Activated CD8-positive, alpha-beta T cell treated with anti-CD3 and anti-CD28 coated beads for 36 hours (primary cell): ENCODE data around the gene DUXA. TPM values are rescaled to one million over a fixed set of nuclear protein-coding genes. Genes with fewer than 3 reads are reported as not detected.

Experiments
- ATAC-seq: fragments of 200-7000 bp; cut with Tn5 transposase; one replicate; pipeline ENCODE4 v1.10.0; 2021; ENCODE audit warnings: mild to moderate bottlenecking, moderate library complexity
- CTCF ChIA-PET: fragments of 350-600 bp; sonication (Branson Sonifier 250); formaldehyde crosslinking; loops from one replicate; lab custom pipeline; 2021; ENCODE audit warnings: antibody characterized with exemption; lab: Charles Lee
- POLR2A ChIA-PET: fragments of 350-600 bp; sonication (Branson Sonifier 250); formaldehyde crosslinking; loops from one replicate; lab custom pipeline; 2021; ENCODE audit warnings: antibody characterized with exemption; lab: Charles Lee
- DNase-seq: peaks from one replicate; pipeline ENCODE4 v3.0.0-alpha.2; 2020
- H3K27ac Mint-ChIP-seq: one replicate; pipeline ENCODE4 v1.8.0; 2021; ENCODE audit warnings: mild to moderate bottlenecking, mixed read lengths
- H3K27me3 Mint-ChIP-seq: one replicate; pipeline ENCODE4 v1.8.0; 2021; ENCODE audit warnings: mixed read lengths
- H3K36me3 Mint-ChIP-seq: one replicate; pipeline ENCODE4 v1.8.0; 2021; ENCODE audit warnings: low read depth, mixed read lengths
- H3K4me1 Mint-ChIP-seq: one replicate; pipeline ENCODE4 v1.8.0; 2021; ENCODE audit warnings: low read depth, mixed read lengths
- H3K4me3 Mint-ChIP-seq: one replicate; pipeline ENCODE4 v1.8.0; 2021; ENCODE audit warnings: mild to moderate bottlenecking, moderate library complexity, mixed read lengths
- H3K9me3 Mint-ChIP-seq: one replicate; pipeline ENCODE4 v1.8.0; 2021; ENCODE audit warnings: mixed read lengths
- CTCF ChIP-seq: fragments of 200-600 bp; IDR thresholded peaks from one replicate; pipeline ENCODE4 v1.8.0; 2022; ENCODE audit warnings: antibody characterized with exemption, mild to moderate bottlenecking
- intact Hi-C: fragments of 100-400 bp; cut with micrococcal nuclease; formaldehyde crosslinking; loops from one replicate; pipeline ENCODE4 v1.10.0; 2022
- total RNA-seq, 2 experiments: library from RNA; stranded (reverse); gene quantifications; one replicate each; pipeline ENCODE4 v1.2.3, GENCODE V29; 2021

DUXA gene
- total RNA-seq, 2 experiments from 2014 or later, result not detected

GRCh38 chr19:57171551-57172081 is 4.3 kb upstream of the DUXA start:
- intact Hi-C loops, result no loop called here
- ChIA-PET CTCF (no interaction called here), POLR2A (interaction anchor here (0.5 to 1.3 kb wide), 3 partner anchors 104 to 975 kb away, joined by 3 to 4 read pairs (median 3); no protein-coding TSS in a partner anchor)
- no peaks in the 10 kb centered on the region for H3K27me3 Mint-ChIP-seq
- peaks cover 13% of the 10 kb centered on the region for H3K4me1 Mint-ChIP-seq
- H3K36me3 Mint-ChIP-seq, result peaks cover 33% of the 10 kb centered on the region
- peak overlapping the region; percentile 72 for H3K27ac Mint-ChIP-seq
- DNase-seq (peak; percentile 48), ATAC-seq (peak; percentile 74)
- TF ChIP-seq CTCF, result no peak
- H3K4me3 Mint-ChIP-seq, result peak overlapping the region; percentile 68
- peaks cover 24% of the 10 kb centered on the region for H3K9me3 Mint-ChIP-seq

DNA sequence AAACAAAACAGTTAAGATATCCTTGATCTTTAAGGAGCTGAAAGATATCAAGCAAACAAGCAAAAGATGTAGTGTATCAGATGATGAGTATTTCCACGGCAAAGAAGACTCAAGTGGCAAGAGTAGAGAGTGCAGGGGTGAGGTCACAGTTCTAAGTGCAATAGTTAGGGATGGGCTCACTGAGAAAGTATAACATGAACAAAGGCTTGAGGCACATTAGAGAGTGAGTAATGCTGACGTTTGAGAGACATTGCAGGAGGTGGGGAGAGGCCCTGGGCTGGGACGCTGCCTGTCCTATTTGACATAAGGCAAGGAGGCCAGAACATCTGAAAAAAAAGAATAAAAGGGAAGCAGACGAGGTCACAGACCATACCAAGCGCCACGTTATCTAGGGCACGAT is 1.4 kb downstream of the DUXA start:
- H3K4me1 Mint-ChIP-seq, result no peaks in the 10 kb centered on the region
- ATAC-seq (no peak), DNase-seq (no peak)
- H3K27ac Mint-ChIP-seq, result no peak overlapping the region
- no peak for TF ChIP-seq CTCF
- ChIA-PET POLR2A (no interaction called here), CTCF (no interaction called here)
- no peak overlapping the region for H3K4me3 Mint-ChIP-seq
- H3K9me3 Mint-ChIP-seq, result peaks cover 6% of the 10 kb centered on the region
- H3K27me3 Mint-ChIP-seq, result no peaks in the 10 kb centered on the region
- H3K36me3 Mint-ChIP-seq, result no peaks in the 10 kb centered on the region
- intact Hi-C loops, result no loop called here

DNA sequence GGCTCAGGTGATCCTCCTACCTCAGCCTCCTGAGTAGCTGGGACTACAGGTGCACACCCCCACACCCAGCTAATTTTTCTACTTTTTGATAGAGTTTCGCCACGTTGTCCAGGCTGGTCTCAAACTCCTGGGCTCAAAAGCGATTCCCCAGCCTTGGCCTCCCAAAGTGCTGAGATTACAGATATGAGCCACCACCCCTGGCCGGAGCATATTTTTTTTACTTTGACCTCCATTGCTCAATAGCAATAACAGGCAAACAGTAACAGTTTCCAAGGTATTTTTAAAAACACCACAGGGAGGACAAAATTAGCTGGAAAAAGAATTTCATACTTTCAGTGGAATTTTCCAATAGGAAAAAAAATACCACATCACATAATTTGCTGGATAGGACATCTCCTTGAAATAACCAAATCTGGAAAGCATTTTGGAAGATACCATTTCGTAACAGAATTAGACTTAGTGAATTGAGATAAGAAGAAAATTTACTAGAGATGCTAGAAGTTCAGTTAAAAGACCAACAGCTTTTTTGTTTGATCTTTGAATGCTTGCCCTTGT is 5.2 kb downstream of the DUXA start:
- Mint-ChIP-seq H3K4me3 (no peak overlapping the region), H3K9me3 (peaks cover 4% of the 10 kb centered on the region), H3K27ac (no peak overlapping the region), H3K36me3 (no peaks in the 10 kb centered on the region), H3K27me3 (no peaks in the 10 kb centered on the region), H3K4me1 (no peaks in the 10 kb centered on the region)
- DNase-seq, result no peak
- no peak for TF ChIP-seq CTCF
- CTCF ChIA-PET, result interaction anchor here (0.5 to 0.6 kb wide), 2 partner anchors 167 to 1096 kb away, joined by 3 to 4 read pairs; no protein-coding TSS in a partner anchor
- intact Hi-C loops, result no loop called here
- POLR2A ChIA-PET, result interaction anchor here (0.6 kb wide), 1 partner anchor 16 kb away, joined by 3 read pairs; no protein-coding TSS in a partner anchor
- no peak for ATAC-seq

GRCh38 chr19:57152921-57153320 is 14.4 kb downstream of the DUXA start:
- intact Hi-C loops, result no loop called here
- Mint-ChIP-seq H3K27me3 (peaks cover 1% of the 10 kb centered on the region), H3K4me3 (no peak overlapping the region), H3K9me3 (peaks cover 16% of the 10 kb centered on the region), H3K36me3 (peaks cover 2% of the 10 kb centered on the region), H3K27ac (no peak overlapping the region), H3K4me1 (no peaks in the 10 kb centered on the region)
- DNase-seq (no peak), ATAC-seq (no peak)
- POLR2A ChIA-PET, result no interaction called here
- CTCF ChIA-PET, result no interaction called here
- no peak for TF ChIP-seq CTCF

- no peaks in the 10 kb centered on the region for H3K4me1 Mint-ChIP-seq
- H3K27ac Mint-ChIP-seq, result no peak overlapping the region
- TF ChIP-seq CTCF, result no peak
- no peak overlapping the region for H3K4me3 Mint-ChIP-seq
- peaks cover 16% of the 10 kb centered on the region for H3K9me3 Mint-ChIP-seq
- intact Hi-C loops, result no loop called here
- H3K27me3 Mint-ChIP-seq, result peaks cover 2% of the 10 kb centered on the region
- ChIA-PET POLR2A (no interaction called here), CTCF (no interaction called here)
- ATAC-seq (no peak), DNase-seq (no peak)
- peaks cover 2% of the 10 kb centered on the region for H3K36me3 Mint-ChIP-seq
These were observed 25.6 kb downstream of the DUXA start for GRCh38 chr19:57141699-57142098.
